ENCODE data around the gene ERICH3.

The ERICH3 gene

DNA sequence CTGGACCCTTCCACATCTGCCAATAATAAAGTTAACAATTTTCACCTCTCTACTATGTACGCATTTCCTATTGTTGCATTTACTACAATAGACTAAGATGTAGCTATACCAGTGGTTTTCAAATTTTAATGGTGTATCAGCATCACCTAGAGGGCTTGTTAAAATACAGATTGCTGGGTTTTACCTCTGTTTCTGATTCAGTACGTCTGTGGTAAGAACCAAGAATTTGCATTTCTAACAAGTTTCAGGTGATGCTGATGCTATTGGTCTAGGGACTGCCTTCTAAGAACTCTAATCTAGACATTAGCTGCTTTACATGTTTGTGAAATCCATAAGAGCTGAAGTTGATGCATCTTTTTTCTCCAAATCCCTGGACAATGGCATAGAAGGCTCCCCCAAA is 59.7 kb downstream of the ERICH3 start:
- Histone ChIP-seq H4K20me1 (ENCODE audit: insufficient read depth, low read length, poor library complexity, severe bottlenecking) (no peaks in the 10 kb centered on the region), H3F3A (ENCODE audit: low read depth) (no peaks in the 10 kb centered on the region), H3K4me3 (ENCODE audit: low read length, poor library complexity, severe bottlenecking) (no peak overlapping the region), H3K4me2 (ENCODE audit: low read depth, low read length, poor library complexity, severe bottlenecking) (no peak overlapping the region), H3K79me2 (ENCODE audit: insufficient read depth, low read length) (no peaks in the 10 kb centered on the region), H3K9ac (ENCODE audit: low read depth, low read length, poor library complexity, severe bottlenecking) (no peak overlapping the region), H3K36me3 (ENCODE audit: insufficient read depth, low read length) (no peaks in the 10 kb centered on the region), H3K9me3 (ENCODE audit: insufficient read depth, low read depth, low read length) (no peaks in the 10 kb centered on the region), H2AFZ (ENCODE audit: low read length) (no peak overlapping the region), H3K4me1 (ENCODE audit: insufficient read depth, low read length, poor library complexity, severe bottlenecking) (no peaks in the 10 kb centered on the region), H3K27me3 (ENCODE audit: insufficient read depth, low read length, poor library complexity, severe bottlenecking) (no peaks in the 10 kb centered on the region), H3K9me2 (replicated peaks; ENCODE audit: low read depth, low read length) (no peaks in the 10 kb centered on the region)
- TF ChIP-seq, protein P1, sequence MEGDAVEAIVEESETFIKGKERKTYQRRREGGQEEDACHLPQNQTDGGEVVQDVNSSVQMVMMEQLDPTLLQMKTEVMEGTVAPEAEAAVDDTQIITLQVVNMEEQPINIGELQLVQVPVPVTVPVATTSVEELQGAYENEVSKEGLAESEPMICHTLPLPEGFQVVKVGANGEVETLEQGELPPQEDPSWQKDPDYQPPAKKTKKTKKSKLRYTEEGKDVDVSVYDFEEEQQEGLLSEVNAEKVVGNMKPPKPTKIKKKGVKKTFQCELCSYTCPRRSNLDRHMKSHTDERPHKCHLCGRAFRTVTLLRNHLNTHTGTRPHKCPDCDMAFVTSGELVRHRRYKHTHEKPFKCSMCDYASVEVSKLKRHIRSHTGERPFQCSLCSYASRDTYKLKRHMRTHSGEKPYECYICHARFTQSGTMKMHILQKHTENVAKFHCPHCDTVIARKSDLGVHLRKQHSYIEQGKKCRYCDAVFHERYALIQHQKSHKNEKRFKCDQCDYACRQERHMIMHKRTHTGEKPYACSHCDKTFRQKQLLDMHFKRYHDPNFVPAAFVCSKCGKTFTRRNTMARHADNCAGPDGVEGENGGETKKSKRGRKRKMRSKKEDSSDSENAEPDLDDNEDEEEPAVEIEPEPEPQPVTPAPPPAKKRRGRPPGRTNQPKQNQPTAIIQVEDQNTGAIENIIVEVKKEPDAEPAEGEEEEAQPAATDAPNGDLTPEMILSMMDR (conservative IDR thresholded peaks at IDR 0.05; ENCODE audit: low read length), result no peak
- TF ChIP-seq EZH2phosphoT487 (IDR thresholded peaks at IDR 0.05; ENCODE audit: borderline replicate concordance), result no peak

DNA sequence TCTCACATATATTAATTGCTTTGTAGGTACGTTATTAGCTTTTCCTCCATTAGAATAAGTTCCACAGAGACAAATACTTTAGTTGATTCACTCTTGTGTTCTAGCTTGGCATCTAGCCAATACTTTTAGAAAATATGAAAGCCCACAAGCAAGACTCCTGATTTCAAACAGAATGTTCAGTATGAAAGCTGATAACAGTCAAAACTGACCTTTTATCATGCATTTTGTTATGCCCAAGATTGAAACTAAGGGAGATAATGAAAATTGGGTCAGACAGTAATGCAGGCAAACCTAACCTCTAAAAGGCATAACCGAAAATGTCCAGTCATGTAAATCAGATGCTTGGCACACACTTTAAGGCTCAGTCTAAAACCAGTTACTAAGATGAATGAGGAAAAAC is 61.7 kb downstream of the ERICH3 start:
- no peak overlapping the region for H3K9ac ChIP-seq (ENCODE audit: low read depth, low read length, poor library complexity, severe bottlenecking)
- H3K4me2 ChIP-seq (ENCODE audit: low read depth, low read length, poor library complexity, severe bottlenecking), result no peak overlapping the region
- no peaks in the 10 kb centered on the region for H3K9me2 ChIP-seq (replicated peaks; ENCODE audit: low read depth, low read length)

DNA sequence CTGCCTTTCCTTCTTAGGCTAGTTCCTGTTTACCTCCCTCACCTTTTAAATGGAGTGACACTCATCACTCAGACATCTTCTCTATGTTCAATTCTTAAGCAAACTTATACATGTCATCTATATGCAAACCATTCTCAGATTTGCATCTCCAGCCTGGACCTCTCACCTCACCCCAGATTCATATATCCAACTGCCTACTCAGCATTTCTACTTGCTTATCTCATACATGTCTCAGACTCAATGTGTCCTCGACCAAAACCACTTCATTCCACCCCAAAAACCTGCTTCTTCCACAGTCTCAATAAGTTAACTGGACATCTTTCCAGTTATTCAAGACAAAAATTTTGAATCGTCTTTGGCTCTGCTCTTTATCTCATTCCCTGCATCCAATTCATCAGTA is 62.6 kb downstream of the ERICH3 start:
- TF ChIP-seq, protein P1 (conservative IDR thresholded peaks at IDR 0.05; ENCODE audit: low read length), result no peak
- TF ChIP-seq EZH2phosphoT487 (IDR thresholded peaks at IDR 0.05; ENCODE audit: borderline replicate concordance), result no peak
- Histone ChIP-seq H3K27me3 (ENCODE audit: insufficient read depth, low read length, poor library complexity, severe bottlenecking) (no peaks in the 10 kb centered on the region), H4K20me1 (ENCODE audit: insufficient read depth, low read length, poor library complexity, severe bottlenecking) (no peaks in the 10 kb centered on the region), H3K79me2 (ENCODE audit: insufficient read depth, low read length) (no peaks in the 10 kb centered on the region), H3K9me3 (ENCODE audit: insufficient read depth, low read depth, low read length) (no peaks in the 10 kb centered on the region), H3K9me2 (replicated peaks; ENCODE audit: low read depth, low read length) (no peaks in the 10 kb centered on the region), H2AFZ (ENCODE audit: low read length) (no peak overlapping the region), H3K36me3 (ENCODE audit: insufficient read depth, low read length) (no peaks in the 10 kb centered on the region), H3K4me1 (ENCODE audit: insufficient read depth, low read length, poor library complexity, severe bottlenecking) (no peaks in the 10 kb centered on the region), H3K4me2 (ENCODE audit: low read depth, low read length, poor library complexity, severe bottlenecking) (no peak overlapping the region), H3K9ac (ENCODE audit: low read depth, low read length, poor library complexity, severe bottlenecking) (no peak overlapping the region), H3K4me3 (ENCODE audit: low read length, poor library complexity, severe bottlenecking) (no peak overlapping the region), H3F3A (ENCODE audit: low read depth) (no peaks in the 10 kb centered on the region)

More for the DNA sequence above, 61.7 kb downstream of the ERICH3 start:
- H3K36me3 ChIP-seq (ENCODE audit: insufficient read depth, low read length), result no peaks in the 10 kb centered on the region
- no peaks in the 10 kb centered on the region for H3F3A ChIP-seq (ENCODE audit: low read depth)
- H3K9me3 ChIP-seq (ENCODE audit: insufficient read depth, low read depth, low read length), result no peaks in the 10 kb centered on the region
- no peaks in the 10 kb centered on the region for H3K4me1 ChIP-seq (ENCODE audit: insufficient read depth, low read length, poor library complexity, severe bottlenecking)
- H2AFZ ChIP-seq (ENCODE audit: low read length), result no peak overlapping the region
- H3K4me3 ChIP-seq (ENCODE audit: low read length, poor library complexity, severe bottlenecking), result no peak overlapping the region
- no peaks in the 10 kb centered on the region for H4K20me1 ChIP-seq (ENCODE audit: insufficient read depth, low read length, poor library complexity, severe bottlenecking)
- no peaks in the 10 kb centered on the region for H3K27me3 ChIP-seq (ENCODE audit: insufficient read depth, low read length, poor library complexity, severe bottlenecking)
- H3K79me2 ChIP-seq (ENCODE audit: insufficient read depth, low read length), result no peaks in the 10 kb centered on the region
- TF ChIP-seq EZH2phosphoT487 (IDR thresholded peaks at IDR 0.05; ENCODE audit: borderline replicate concordance), result no peak
- TF ChIP-seq, protein P1 (conservative IDR thresholded peaks at IDR 0.05; ENCODE audit: low read length), result no peak

All from Loucy (cell line).